Breast epithelium (tissue), 4 donors: ENCODE data around the gene ZSWIM4. TPM values are rescaled to one million over a fixed set of nuclear protein-coding genes. Genes with fewer than 3 reads are reported as not detected.
A peak's percentile ranks its signal among the peaks of the same experiment; 100 is the strongest.

ENCODE experiments used
- DNase-seq, 2 donors: peaks; one replicate each; pipeline ENCODE4 v3.0.0-alpha.2; 2019; ENCODE audit warnings: low spot score in 2 of 2
- H3K27ac ChIP-seq, 2 donors: fragments of 200-600 bp; sonication (generic) in 1 of 2; one replicate each; pipeline ENCODE4 v1.5.1; 2016 to 2019; ENCODE audit warnings: mild to moderate bottlenecking in 1 of 2
- H3K27me3 ChIP-seq, 2 donors: fragments of 200-600 bp; sonication (generic) in 1 of 2; one replicate each; pipeline versions ENCODE4 v1.5.1 to v1.6.0; 2017 to 2019; ENCODE audit warnings: control low read depth in 1 of 2, mild to moderate bottlenecking in 1 of 2
- H3K36me3 ChIP-seq: fragments of 200-600 bp; one replicate; pipeline ENCODE4 v1.5.1; 2019
- H3K4me1 ChIP-seq, 2 donors: fragments of 200-600 bp; sonication (generic); one replicate each; pipeline ENCODE4 v1.5.1; 2016 to 2019; ENCODE audit warnings: control low read depth in 1 of 2
- H3K4me3 ChIP-seq, 3 donors: fragments of 200-600 bp; sonication (generic); 1 replicate in 2 of 3; 2 replicates in 1 of 3; pipeline ENCODE4 v1.5.1; 2016 to 2019; ENCODE audit warnings: mild to moderate bottlenecking in 3 of 3, moderate library complexity in 2 of 3
- H3K9me3 ChIP-seq, 2 donors: fragments of 200-600 bp; sonication (generic) in 1 of 2; one replicate each; pipeline ENCODE4 v1.5.1; 2016 to 2019; ENCODE audit warnings: control low read depth in 1 of 2
- CTCF ChIP-seq, 3 donors: fragments of 450-650 bp; IDR thresholded peaks; one replicate each; pipeline ENCODE4 v1.5.1; 2016 to 2017; ENCODE audit warnings: antibody characterized with exemption in 3 of 3, mild to moderate bottlenecking in 3 of 3, moderate library complexity in 3 of 3
- POLR2A ChIP-seq: fragments of 450-650 bp; IDR thresholded peaks from one replicate; pipeline ENCODE4 v1.6.1; 2016; ENCODE audit warnings: antibody characterized with exemption, mild to moderate bottlenecking, moderate library complexity
- POLR2AphosphoS5 ChIP-seq, 3 donors: sonication (generic); formaldehyde crosslinking; IDR thresholded peaks; one replicate each; pipeline ENCODE4 v1.6.1; 2017; ENCODE audit warnings: antibody characterized with exemption in 3 of 3
- intact Hi-C: fragments of 100-400 bp; cut with DNase I; formaldehyde crosslinking; loops from one replicate; pipeline ENCODE4 v1.15.1; 2023; ENCODE audit warnings: low total_unique reads
- total RNA-seq, 3 donors: library from RNA; depleted of rRNA; stranded (reverse); fragments of >200 nt; gene quantifications; one replicate each; pipeline ENCODE4 v1.1.0, GENCODE V29; 2016

The ZSWIM4 gene
- total RNA-seq, 3 donors from 2014 or later, result 1.1 to 8.5 (median 6.9) TPM

GRCh38 chr19:13763265-13763664, 32.0 kb upstream of the ZSWIM4 start:
- Histone ChIP-seq H3K36me3 (peaks cover 8% of the 10 kb centered on the region), H3K4me1 (peaks cover 0 to 9% of the 10 kb centered on the region in 2 donors), H3K9me3 (no peaks in the 10 kb centered on the region), H3K27ac (no peak overlapping the region), H3K4me3 (no peak overlapping the region), H3K27me3 (no peaks in the 10 kb centered on the region)
- no peak for DNase-seq
- TF ChIP-seq POLR2AphosphoS5 (IDR thresholded peaks at IDR 0.05), result no peak
- TF ChIP-seq POLR2A, result no peak
- TF ChIP-seq CTCF (IDR thresholded peaks at IDR 0.05), result no peak
- intact Hi-C loops, result no loop called here

GRCh38 chr19:13764101-13764807, 31.0 kb upstream of the ZSWIM4 start, which contains the start of gene MRI1:
MRI1 (plus strand) TSS chr19:13764522; CDS start chr19:13764589, 67 bp downstream.
- Histone ChIP-seq H3K9me3 (no peaks in the 10 kb centered on the region), H3K4me3 (peak within 1 kb of the TSS; percentile 75 to 81 (median 78)), H3K4me1 (peaks cover 0 to 9% of the 10 kb centered on the region in 2 donors), H3K27ac (peak within 1 kb of the TSS; percentile 74 to 80), H3K36me3 (peaks cover 8% of the 10 kb centered on the region), H3K27me3 (no peaks in the 10 kb centered on the region)
- intact Hi-C loops, result no loop called here
- TF ChIP-seq CTCF (IDR thresholded peaks at IDR 0.05), result no peak
- TF ChIP-seq POLR2AphosphoS5 (IDR thresholded peaks at IDR 0.05), result peak in 2 of 3 donors; percentile 14 to 51
- peak; percentile 59 to 77 for DNase-seq

- H3K27me3 ChIP-seq, result no peaks in the 10 kb centered on the region
- DNase-seq, result no peak
- H3K9me3 ChIP-seq, result no peaks in the 10 kb centered on the region
- TF ChIP-seq POLR2A (no peak), POLR2AphosphoS5 (IDR thresholded peaks at IDR 0.05) (no peak), CTCF (IDR thresholded peaks at IDR 0.05) (no peak)
- H3K27ac ChIP-seq, result peak overlapping the region; percentile 74 to 80
- peaks cover 0 to 9% of the 10 kb centered on the region in 2 donors for H3K4me1 ChIP-seq
- peaks cover 8% of the 10 kb centered on the region for H3K36me3 ChIP-seq
- intact Hi-C loops, result no loop called here
- peak overlapping the region; percentile 75 to 81 (median 78) for H3K4me3 ChIP-seq
Measured at GRCh38 chr19:13764821-13765394, 30.3 kb upstream of the ZSWIM4 start.

GRCh38 chr19:13765395-13766094, 29.7 kb upstream of the ZSWIM4 start:
- intact Hi-C loops, result no loop called here
- Histone ChIP-seq H3K27ac (peak overlapping the region; percentile 74 to 80), H3K36me3 (peaks cover 8% of the 10 kb centered on the region)

More at GRCh38 chr19:13765395-13766094, 29.7 kb upstream of the ZSWIM4 start:
- Histone ChIP-seq H3K27me3 (no peaks in the 10 kb centered on the region), H3K9me3 (no peaks in the 10 kb centered on the region), H3K4me1 (peaks cover 0 to 9% of the 10 kb centered on the region in 2 donors), H3K4me3 (peak overlapping the region; percentile 75 to 81 (median 78))
- no peak for TF ChIP-seq CTCF (IDR thresholded peaks at IDR 0.05)
- TF ChIP-seq POLR2A, result no peak
- TF ChIP-seq POLR2AphosphoS5 (IDR thresholded peaks at IDR 0.05), result no peak
- DNase-seq, result no peak
